ENCODE data around the gene CACNA1S. TPM values are rescaled to one million over a fixed set of nuclear protein-coding genes. Genes with fewer than 3 reads are reported as not detected.
A peak's percentile ranks its signal among the peaks of the same experiment; 100 is the strongest.

CACNA1S gene
- total and polyA plus RNA-seq, 12 donors, result under 0.01 to 0.07 TPM; not detected in 10

- TF ChIP-seq CTCF (IDR thresholded peaks at IDR 0.05), result no peak
- TF ChIP-seq POLR2A (IDR thresholded peaks at IDR 0.05), result no peak
- Histone ChIP-seq H3K9me3 (replicated peaks in 1 of 3) (no peaks in the 10 kb centered on the region), H3K36me3 (replicated peaks in 1 of 2) (peaks cover 0 to 78% of the 10 kb centered on the region in 2 donors), H3K27me3 (no peaks in the 10 kb centered on the region), H3K27ac (no peak overlapping the region), H3K4me3 (no peak overlapping the region), H3K4me1 (replicated peaks in 1 of 2) (peaks cover 0 to under 1% of the 10 kb centered on the region in 2 donors)
- DNase-seq, result peak in 1 of 7 donors; percentile 3
- intact Hi-C loops (cut with DNase I), result loop anchor here in 1 of 2 donors (10.0 kb wide), 1 partner anchor 60 kb away; no protein-coding TSS in a partner anchor
- 73 to 87% (median 76%) methylated on average over 4 to 5 of the region's 5 CpGs for WGBS, 4 donors
Measured at GRCh38 chr1:201144701-201145100, 32.5 kb upstream of the CACNA1S start.

GRCh38 chr1:201143726-201144635, 31.8 kb upstream of the CACNA1S start:
- no peak overlapping the region for H3K4me3 ChIP-seq
- H3K9me3 ChIP-seq (replicated peaks in 1 of 3), result no peaks in the 10 kb centered on the region
- 88 to 92% (median 90%) methylated on average over 16 to 18 of the region's 18 CpGs for WGBS, 4 donors
- no peaks in the 10 kb centered on the region for H3K4me1 ChIP-seq (replicated peaks in 1 of 2)
- no peak overlapping the region for H3K27ac ChIP-seq
- no peaks in the 10 kb centered on the region for H3K27me3 ChIP-seq
- peak in 1 of 7 donors; percentile 2 for DNase-seq
- intact Hi-C loops (cut with DNase I), result loop anchor here in 1 of 2 donors (10.0 kb wide), 1 partner anchor 61 kb away; no protein-coding TSS in a partner anchor
- H3K36me3 ChIP-seq (replicated peaks in 1 of 2), result peaks cover 0 to 76% of the 10 kb centered on the region in 2 donors
- TF ChIP-seq POLR2A (IDR thresholded peaks at IDR 0.05), result no peak
- TF ChIP-seq CTCF (IDR thresholded peaks at IDR 0.05), result no peak

GRCh38 chr1:201142849-201143725, 30.9 kb upstream of the CACNA1S start:
- peaks cover 0 to 76% of the 10 kb centered on the region in 2 donors for H3K36me3 ChIP-seq (replicated peaks in 1 of 2)
- no peak overlapping the region for H3K27ac ChIP-seq
- peaks cover 0 to 6% of the 10 kb centered on the region in 2 donors for H3K4me1 ChIP-seq (replicated peaks in 1 of 2)
- WGBS, 4 donors, result 88 to 92% (median 90%) methylated on average over 14 to 16 of the region's 16 CpGs
- H3K4me3 ChIP-seq, result no peak overlapping the region
- peak in 1 of 7 donors; percentile 1 for DNase-seq
- TF ChIP-seq POLR2A (IDR thresholded peaks at IDR 0.05), result no peak
- no peak for TF ChIP-seq CTCF (IDR thresholded peaks at IDR 0.05)
- H3K27me3 ChIP-seq, result no peaks in the 10 kb centered on the region
- no peaks in the 10 kb centered on the region for H3K9me3 ChIP-seq (replicated peaks in 1 of 3)
- intact Hi-C loops (cut with DNase I), result loop anchor here in 1 of 2 donors (10.0 kb wide), 1 partner anchor 62 kb away; no protein-coding TSS in a partner anchor
